ENCODE measurements around the gene TRIM44.
"Not testable (repeated sequence)": the region's sequence is repeated elsewhere in the genome, so short reads cannot be mapped to it uniquely, and the experiment has no call there.

Gene TRIM44

DNA sequence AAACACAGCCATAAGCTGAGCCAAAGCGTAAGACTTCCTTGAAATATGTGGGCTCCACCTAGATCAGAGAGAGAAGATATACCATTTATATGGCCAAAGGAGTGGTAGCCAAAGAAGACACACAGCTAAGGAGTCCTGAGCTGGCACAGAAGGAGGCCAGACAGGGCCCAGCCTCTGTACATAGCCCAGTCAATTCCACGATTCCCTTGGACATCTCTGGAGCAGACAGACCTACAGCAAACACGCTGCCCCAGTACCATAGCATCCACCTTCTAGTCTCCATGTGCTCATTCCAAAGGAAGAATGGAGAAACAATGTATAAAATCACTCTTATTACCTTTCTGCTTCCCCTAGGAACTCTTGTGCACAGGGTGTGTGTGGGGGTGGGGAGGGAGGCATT is 179.2 kb downstream of the TRIM44 start:
- DNase-seq: no peak
- H3K27ac Mint-ChIP-seq: peak overlapping the region in 1 of 2 donors; percentile 34
- no peaks in the 10 kb centered on the region for H3K4me1 Mint-ChIP-seq
- no peak overlapping the region for H3K4me3 Mint-ChIP-seq
- H3K9me3 Mint-ChIP-seq: peaks cover 0 to 4% of the 10 kb centered on the region in 2 donors
- peaks cover 11% of the 10 kb centered on the region for H3K27me3 Mint-ChIP-seq
- ATAC-seq: no peak

DNA sequence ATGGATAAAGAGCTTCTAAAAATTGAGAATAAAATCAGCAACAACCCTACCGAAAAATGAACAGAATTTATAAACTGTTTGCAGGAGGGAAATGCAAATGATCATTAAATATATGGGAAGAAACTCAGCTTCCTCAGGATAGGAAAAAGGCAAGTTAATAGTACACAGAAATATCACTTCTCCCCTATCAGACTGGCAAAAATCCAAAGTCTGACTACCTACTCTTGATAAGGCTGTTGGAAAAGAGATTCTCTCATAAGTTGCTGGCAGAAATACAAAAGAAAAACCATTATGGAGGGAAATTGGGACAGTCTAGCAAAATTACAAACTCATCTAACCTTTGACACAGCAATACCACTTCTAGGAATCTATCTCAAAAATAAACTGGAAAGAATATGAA is 180.4 kb downstream of the TRIM44 start:
- no peak for DNase-seq
- no peak for ATAC-seq
- peaks cover 7% of the 10 kb centered on the region for H3K27me3 Mint-ChIP-seq
- no peaks in the 10 kb centered on the region for H3K4me1 Mint-ChIP-seq
- no peak overlapping the region for H3K27ac Mint-ChIP-seq
- H3K4me3 Mint-ChIP-seq: no peak overlapping the region
- H3K9me3 Mint-ChIP-seq: peaks cover 0 to 4% of the 10 kb centered on the region in 2 donors

DNA sequence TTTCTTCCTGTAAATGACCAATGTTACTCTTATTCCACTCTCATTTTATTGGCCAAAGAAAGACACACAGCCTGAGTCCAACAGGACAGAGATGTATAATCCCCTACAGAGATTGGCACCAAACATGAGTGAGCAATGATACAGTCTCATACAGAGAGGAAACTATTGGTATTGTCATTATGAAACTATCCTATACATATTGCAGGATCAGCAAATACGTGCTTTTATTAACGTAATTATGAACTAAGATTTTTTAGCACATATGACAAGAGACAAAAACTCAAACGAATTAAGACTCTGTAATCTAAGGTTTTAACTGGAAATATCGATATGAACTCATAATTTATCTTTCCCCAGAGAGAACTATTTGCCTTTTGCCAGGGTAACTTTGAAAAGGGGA is 182.0 kb downstream of the TRIM44 start:
- Mint-ChIP-seq H3K9me3 (peaks cover 0 to 4% of the 10 kb centered on the region in 2 donors), H3K4me1 (no peaks in the 10 kb centered on the region), H3K27me3 (peaks cover 8% of the 10 kb centered on the region), H3K27ac (no peak overlapping the region), H3K4me3 (no peak overlapping the region)
- DNase-seq: no peak
- ATAC-seq: no peak

DNA sequence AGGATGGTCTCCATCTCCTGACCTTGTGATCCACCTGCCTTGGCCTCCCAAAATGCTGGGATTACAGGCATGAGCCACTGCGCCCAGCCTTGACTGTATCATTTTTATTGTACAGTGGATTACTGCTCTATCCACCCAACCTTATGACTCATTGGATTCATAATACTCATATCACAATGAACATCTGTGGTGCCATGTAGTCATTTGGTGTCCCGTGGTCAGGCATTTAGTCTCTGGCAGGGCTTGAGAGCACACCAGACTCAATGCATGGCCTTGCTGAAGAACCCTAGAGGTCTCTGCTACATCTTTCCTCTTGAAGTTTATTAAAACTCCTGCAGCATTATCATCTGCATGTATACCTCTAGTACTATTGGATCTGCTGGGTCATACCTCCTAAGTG is 183.3 kb downstream of the TRIM44 start:
- Mint-ChIP-seq H3K27me3 (peaks cover 8% of the 10 kb centered on the region), H3K27ac (no peak overlapping the region), H3K4me3 (no peak overlapping the region), H3K9me3 (no peaks in the 10 kb centered on the region), H3K4me1 (no peaks in the 10 kb centered on the region)
- ATAC-seq (peak; percentile 55), DNase-seq (no peak)

DNA sequence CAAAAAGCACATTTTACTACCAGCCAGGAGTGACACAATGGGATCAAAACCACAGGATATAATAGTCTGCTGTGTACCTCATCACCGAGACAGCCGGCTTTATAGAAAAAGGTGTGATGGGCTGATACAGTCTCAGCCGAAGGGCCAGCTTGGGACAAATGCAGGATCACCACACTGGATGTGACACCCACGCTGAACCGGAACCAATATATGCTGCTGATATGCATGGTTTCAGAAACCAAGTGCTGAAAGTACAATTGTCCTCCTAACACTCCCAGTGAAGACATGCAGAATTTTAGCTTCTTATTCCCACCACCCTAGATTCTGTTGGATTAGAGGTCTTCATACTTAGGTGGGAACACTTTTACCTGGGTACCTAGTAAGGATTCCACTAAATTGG is 184.3 kb downstream of the TRIM44 start:
- Mint-ChIP-seq H3K27ac (no peak overlapping the region), H3K27me3 (peaks cover 8% of the 10 kb centered on the region), H3K4me1 (no peaks in the 10 kb centered on the region), H3K9me3 (no peaks in the 10 kb centered on the region), H3K4me3 (no peak overlapping the region)
- ATAC-seq (no peak), DNase-seq (no peak)

DNA sequence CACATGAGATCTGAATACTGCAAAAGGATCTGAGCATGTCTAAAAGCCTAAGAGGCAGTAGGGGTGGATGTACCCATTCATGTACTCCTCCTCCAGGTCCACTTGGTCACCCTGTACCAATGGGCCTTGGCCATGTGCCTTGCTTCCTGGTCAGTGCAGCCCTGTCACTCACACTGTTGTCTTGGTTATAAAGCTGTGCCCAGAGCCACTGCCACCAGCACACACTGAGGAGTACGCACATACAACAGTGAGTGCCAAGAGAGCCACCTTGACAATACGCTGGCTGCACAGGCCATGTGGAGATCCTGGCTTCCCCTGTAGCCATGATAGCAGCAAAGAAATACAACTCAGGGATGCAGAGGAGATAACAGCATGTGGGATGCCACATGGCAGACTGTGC is 184.9 kb downstream of the TRIM44 start:
- Mint-ChIP-seq H3K27me3 (peaks cover 8% of the 10 kb centered on the region), H3K27ac (no peak overlapping the region), H3K9me3 (no peaks in the 10 kb centered on the region), H3K4me1 (no peaks in the 10 kb centered on the region), H3K4me3 (no peak overlapping the region)
- ATAC-seq: no peak
- DNase-seq: no peak

DNA sequence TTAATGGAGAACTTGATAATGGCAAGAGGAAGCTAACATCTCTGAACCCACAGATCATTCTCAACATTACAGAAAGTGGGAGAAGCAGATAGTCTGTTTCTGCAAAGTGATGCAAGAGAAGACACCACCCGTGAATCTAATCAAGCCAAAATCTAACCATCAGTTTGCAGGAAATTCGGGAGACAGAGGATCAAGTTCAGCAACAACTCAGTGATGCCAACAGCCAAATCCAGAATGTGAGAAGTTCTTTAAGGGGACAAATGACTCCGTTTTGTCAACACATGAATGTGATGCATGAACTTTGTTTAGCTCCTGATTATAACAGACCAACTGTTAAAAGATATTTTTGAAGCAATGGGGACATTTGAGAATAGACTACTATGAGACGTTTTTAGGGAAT is 186.0 kb downstream of the TRIM44 start:
- Mint-ChIP-seq H3K4me3 (no peak overlapping the region), H3K4me1 (no peaks in the 10 kb centered on the region), H3K9me3 (no peaks in the 10 kb centered on the region), H3K27ac (no peak overlapping the region), H3K27me3 (peaks cover 8% of the 10 kb centered on the region)
- ATAC-seq: no peak
- DNase-seq: no peak

DNA sequence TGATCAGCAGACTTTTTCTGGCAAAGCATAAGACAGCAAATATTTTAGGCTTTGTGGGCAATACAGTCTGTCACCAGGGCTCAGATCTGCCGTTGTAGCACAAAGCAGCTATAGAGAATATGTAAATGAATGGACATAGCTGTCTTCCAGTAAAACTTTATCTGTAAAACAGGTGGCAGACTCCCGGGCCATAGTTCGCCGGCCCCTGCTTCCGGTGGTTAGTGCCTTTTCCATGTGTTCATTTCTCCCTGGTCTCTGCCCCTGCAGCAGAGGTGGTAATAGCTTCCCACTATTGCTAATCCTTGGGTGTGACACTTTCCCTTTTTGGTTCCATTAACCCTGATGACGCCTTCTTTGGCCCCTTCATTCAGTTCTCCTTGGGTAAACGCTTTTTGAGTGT is 187.6 kb downstream of the TRIM44 start:
- H3K4me1 Mint-ChIP-seq: no peaks in the 10 kb centered on the region
- ATAC-seq (no peak), DNase-seq (no peak)
- no peak overlapping the region for H3K4me3 Mint-ChIP-seq
- H3K9me3 Mint-ChIP-seq: no peaks in the 10 kb centered on the region
- H3K27ac Mint-ChIP-seq: no peak overlapping the region
- peaks cover 8% of the 10 kb centered on the region for H3K27me3 Mint-ChIP-seq

DNA sequence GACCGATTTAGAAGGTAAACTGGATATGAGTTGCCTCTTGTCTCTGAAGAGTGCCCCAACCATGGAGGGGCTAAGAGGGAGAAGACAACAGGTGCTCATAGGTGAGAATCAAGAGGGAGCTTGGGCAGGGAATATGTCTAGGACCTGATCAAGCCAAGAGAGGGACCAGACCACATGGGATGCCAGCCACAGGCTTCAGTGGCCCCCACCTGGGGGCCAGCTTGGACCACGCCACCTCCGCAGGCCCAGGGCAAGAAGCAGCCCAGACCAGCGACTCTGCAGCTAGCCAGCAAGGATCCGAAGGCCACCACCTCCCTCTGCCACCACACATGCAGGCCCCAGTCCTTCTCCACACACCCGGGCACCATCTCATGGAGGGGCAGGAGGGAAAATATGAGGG is 188.8 kb downstream of the TRIM44 start:
- no peak for ATAC-seq
- peaks cover 8% of the 10 kb centered on the region for H3K27me3 Mint-ChIP-seq
- H3K27ac Mint-ChIP-seq: no peak overlapping the region
- no peaks in the 10 kb centered on the region for H3K4me1 Mint-ChIP-seq
- no peak for DNase-seq
- no peak overlapping the region for H3K4me3 Mint-ChIP-seq
- H3K9me3 Mint-ChIP-seq: no peaks in the 10 kb centered on the region

DNA sequence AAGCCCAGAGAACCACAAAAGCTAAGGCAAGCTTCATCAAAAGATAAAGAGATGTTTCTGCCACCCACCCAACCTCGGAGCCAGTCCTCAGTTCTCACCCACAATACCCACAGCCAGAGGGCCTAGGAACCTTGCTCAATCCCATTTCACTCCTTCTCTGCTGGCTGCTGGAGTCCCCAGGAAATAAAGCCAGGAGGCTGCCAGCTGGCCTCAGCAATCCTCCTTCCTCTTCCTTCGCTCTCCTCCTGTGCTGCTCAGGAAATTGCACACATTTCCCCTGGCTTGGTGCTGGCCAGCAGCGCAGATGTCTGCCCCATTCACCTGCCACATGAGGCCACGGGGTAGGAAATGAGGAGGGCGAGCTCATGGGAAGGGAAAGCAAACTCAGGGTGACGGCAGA is 189.5 kb downstream of the TRIM44 start:
- H3K27me3 Mint-ChIP-seq: peaks cover 8% of the 10 kb centered on the region
- ATAC-seq: no peak
- H3K9me3 Mint-ChIP-seq: no peaks in the 10 kb centered on the region

DNA sequence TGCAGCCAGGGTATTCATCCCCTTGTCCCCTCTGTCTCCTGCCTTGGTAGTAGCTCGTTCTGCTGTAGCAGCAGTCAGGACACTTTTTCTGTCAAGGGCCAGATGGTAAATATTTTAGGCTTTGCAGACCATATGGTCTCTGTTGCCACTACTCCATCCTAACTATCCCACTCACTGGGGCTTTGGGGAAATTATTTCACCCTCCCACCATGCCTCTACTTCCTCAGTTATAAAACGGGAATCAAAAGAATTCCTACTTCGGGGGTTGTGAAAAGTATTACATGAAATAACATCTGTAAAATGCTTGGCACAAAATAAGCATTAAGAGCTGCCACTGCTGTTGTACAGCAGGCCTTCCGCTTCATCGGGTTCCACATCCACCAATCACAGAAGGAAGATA is 191.4 kb downstream of the TRIM44 start:
- Mint-ChIP-seq H3K27me3 (no peaks in the 10 kb centered on the region), H3K27ac (no peak overlapping the region), H3K9me3 (no peaks in the 10 kb centered on the region), H3K4me1 (no peaks in the 10 kb centered on the region), H3K4me3 (no peak overlapping the region)
- no peak for ATAC-seq
- no peak for DNase-seq

More for the DNA sequence above, 189.5 kb downstream of the TRIM44 start:
- Mint-ChIP-seq H3K4me3 (no peak overlapping the region), H3K27ac (no peak overlapping the region), H3K4me1 (no peaks in the 10 kb centered on the region)
- no peak for DNase-seq

DNA sequence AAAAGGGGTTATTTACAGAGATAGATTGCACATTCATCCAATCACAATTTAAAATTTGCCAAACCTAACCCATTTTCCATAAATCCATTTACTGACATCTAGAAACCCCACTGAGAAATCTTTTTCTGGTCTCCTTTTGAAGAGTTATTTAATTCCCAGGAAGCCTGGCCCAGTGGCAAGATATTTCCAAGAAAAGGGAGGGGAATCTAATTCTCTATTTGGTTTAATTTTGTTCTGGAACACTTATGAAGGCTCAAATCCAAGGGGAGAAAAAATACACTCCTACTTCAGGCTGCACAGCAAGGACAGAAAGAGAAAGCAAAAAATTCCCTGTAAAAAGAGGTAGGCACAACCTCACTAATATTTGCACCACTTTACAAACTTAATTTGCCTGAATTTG is 193.1 kb downstream of the TRIM44 start:
- Mint-ChIP-seq H3K27me3 (no peaks in the 10 kb centered on the region), H3K27ac (no peak overlapping the region), H3K4me1 (no peaks in the 10 kb centered on the region), H3K9me3 (no peaks in the 10 kb centered on the region), H3K4me3 (no peak overlapping the region)
- no peak for ATAC-seq
- DNase-seq: no peak

DNA sequence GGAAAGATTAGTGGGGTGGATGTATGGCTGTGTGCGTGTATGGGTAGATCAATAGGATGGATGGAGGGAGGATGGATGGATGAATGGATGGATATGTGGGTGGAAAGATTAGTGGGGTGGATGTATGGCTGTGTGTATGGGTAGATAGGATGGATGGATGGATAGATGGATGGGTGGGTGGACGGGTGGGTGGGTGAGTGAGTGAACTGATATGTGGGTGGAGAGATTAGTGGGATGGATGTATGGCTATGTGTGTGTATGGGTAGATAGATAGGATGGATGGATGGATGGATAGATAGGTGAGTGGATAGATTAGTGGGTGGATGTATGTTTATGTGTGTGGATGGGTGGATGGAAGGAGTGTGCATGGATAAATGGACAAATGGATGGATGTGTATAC is 193.7 kb downstream of the TRIM44 start:
- Mint-ChIP-seq H3K27me3 (no peaks in the 10 kb centered on the region), H3K4me3 (no peak overlapping the region), H3K27ac (no peak overlapping the region), H3K4me1 (no peaks in the 10 kb centered on the region), H3K9me3 (no peaks in the 10 kb centered on the region)
- ATAC-seq (no peak), DNase-seq (no peak)

DNA sequence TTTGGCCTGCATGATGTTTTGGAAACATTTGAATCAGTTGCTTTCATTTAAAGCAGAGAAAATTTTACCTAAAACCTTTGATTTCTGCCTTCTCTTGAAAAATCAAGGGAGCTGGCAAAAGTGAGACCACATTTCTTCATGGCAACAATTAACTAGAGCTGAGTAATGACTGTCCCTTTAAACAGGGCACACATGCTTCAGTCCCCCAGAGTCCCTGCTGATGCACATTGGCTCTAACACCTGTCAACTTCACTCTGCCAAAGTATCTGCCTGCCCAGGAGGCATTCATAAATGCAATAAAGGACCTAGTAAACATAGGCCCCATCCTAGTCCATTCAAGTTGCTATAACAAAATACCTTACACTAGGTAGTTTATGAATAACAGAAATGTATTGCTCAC is 194.2 kb downstream of the TRIM44 start:
- DNase-seq (no peak), ATAC-seq (peak; percentile 19)
- Mint-ChIP-seq H3K4me3 (no peak overlapping the region), H3K9me3 (no peaks in the 10 kb centered on the region), H3K27ac (no peak overlapping the region), H3K4me1 (no peaks in the 10 kb centered on the region), H3K27me3 (no peaks in the 10 kb centered on the region)

DNA sequence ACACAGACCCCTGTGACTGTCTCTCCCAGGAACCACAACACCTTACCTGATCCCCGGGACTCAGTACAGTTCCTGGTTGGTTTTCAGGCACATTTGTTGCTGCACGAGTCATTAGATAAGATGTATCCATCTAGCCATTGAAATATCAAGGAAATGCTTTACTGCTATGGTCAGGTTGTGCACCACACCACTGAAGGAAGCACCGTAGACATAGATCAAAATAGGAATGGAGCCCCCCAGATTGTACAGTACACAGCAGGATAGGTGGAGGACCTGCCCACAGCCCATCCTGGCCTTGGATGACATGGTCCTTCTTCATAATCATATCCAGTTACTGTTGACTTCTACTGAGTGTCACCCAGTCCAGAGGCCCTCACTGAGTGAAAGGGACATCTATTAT is 195.3 kb downstream of the TRIM44 start:
- ATAC-seq: peak; percentile 37
- Mint-ChIP-seq H3K27ac (no peak overlapping the region), H3K4me1 (no peaks in the 10 kb centered on the region), H3K27me3 (no peaks in the 10 kb centered on the region), H3K9me3 (no peaks in the 10 kb centered on the region), H3K4me3 (no peak overlapping the region)
- DNase-seq: no peak

DNA sequence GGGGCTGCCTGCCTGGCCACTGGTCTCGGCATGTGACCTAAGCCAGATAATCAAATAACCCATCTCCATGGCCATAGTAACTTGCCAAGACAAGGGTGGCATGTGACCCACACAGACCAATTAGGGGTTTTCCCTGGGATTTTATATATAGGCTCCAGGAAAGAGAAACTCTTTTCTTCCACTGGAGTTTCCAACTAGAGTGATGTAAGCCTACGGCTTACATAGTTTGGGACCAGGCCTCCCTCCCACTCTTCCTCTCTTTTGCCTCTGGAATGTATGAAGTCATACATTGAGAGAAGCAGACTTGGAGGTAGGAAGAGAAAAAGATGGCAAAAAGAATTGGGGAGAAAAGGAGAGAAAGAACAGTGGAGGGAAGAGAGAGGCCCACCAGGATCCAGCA is 196.7 kb downstream of the TRIM44 start:
- no peak overlapping the region for H3K27ac Mint-ChIP-seq

DNA sequence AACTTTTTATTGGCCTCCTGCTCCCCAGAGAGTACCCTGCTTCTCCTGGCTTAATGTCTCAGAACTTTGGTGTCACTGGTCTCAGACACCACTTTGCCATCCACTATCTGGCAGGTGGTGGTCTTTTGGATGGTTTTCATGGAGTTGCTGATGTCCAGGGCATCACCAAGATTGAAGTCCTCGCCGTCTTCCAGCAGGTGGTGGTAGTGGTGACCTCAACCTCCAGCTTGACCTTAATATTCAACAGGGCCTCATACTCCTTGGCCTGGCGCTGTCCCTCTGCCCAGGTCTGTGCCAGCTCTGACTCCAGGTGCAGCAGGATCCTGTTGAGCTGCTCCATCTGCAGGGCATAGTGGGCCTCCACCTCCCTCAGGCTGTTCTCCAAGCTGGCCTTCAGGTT is 197.6 kb downstream of the TRIM44 start:
- not testable (repeated sequence) for DNase-seq, H3K27me3 Mint-ChIP-seq

More for the DNA sequence above, 196.7 kb downstream of the TRIM44 start:
- Mint-ChIP-seq H3K27me3 (no peaks in the 10 kb centered on the region), H3K4me3 (no peak overlapping the region), H3K9me3 (no peaks in the 10 kb centered on the region), H3K4me1 (no peaks in the 10 kb centered on the region)
- ATAC-seq: no peak
- DNase-seq: no peak

DNA sequence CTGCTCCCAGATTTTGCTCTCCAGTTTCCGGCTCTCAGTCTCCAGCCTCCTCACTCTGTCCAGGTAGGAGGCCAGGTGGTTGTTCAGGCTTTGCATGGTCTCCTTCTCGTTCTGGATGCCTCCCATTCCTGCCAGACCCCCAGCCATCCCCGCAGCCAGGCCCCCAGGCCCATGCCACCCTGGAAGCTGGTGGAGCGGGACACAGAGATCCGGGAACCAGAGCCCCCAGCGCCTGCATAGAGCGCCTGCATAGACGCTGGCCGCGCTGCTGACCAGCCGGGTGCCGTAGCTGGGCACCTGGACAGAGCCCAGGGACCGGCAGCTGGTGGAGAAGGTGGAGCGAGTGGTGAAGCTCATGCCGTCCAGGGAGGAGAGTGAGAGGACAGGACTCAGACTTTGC is 198.6 kb downstream of the TRIM44 start:
- H3K27me3 Mint-ChIP-seq: no peaks in the 10 kb centered on the region
- no peaks in the 10 kb centered on the region for H3K9me3 Mint-ChIP-seq
- no peak overlapping the region for H3K27ac Mint-ChIP-seq
- H3K4me3 Mint-ChIP-seq: no peak overlapping the region
- DNase-seq (no peak), ATAC-seq (no peak)
- H3K4me1 Mint-ChIP-seq: no peaks in the 10 kb centered on the region

More for the DNA sequence above, 197.6 kb downstream of the TRIM44 start:
- ATAC-seq, H3K4me1 Mint-ChIP-seq, H3K27ac Mint-ChIP-seq, H3K9me3 Mint-ChIP-seq, H3K4me3 Mint-ChIP-seq: not testable (repeated sequence)

All from stimulated activated naive CD8-positive, alpha-beta T cell treated with anti-CD3 and anti-CD28 coated beads, Interleukin-15, amount 100 ng/mL, for 72 hours (primary cell).